ENCODE results near the gene CGB8.
"Not testable (repeated sequence)": the region's sequence is repeated elsewhere in the genome, so short reads cannot be mapped to it uniquely, and the experiment has no call there.

The CGB8 gene

DNA sequence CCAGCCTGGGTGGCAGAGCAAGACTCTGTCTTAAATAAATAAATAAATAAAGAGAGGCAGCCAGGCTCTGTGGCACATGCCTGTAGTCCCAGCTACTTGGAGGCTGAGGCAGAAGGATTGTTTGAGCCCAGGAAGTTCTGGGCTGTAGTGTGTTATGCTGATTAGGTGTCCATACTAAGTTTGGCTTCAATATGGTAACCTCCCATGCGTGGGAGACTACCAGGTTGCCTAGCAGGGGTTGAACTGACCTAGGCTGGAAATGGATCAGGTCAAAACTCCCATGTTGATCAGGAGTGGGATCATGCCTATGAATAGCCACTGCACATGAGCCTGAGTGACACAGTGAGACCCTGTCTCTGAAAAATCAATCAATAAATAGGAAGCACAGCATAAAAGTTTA is 32.4 kb upstream of the CGB8 start:
- TF ChIP-seq EZH2 (IDR thresholded peaks at IDR 0.05; ENCODE audit: borderline replicate concordance, low read length) = no peak
- no peak for TF ChIP-seq CTCF (IDR thresholded peaks at IDR 0.05; ENCODE audit: low read length)
- Histone ChIP-seq H3K36me3 (ENCODE audit: insufficient read depth, low read length) (peaks cover 6% of the 10 kb centered on the region), H3K4me1 (ENCODE audit: insufficient read depth, low read length, severe bottlenecking) (peaks cover 7% of the 10 kb centered on the region), H3K4me3 (ENCODE audit: low read depth, low read length, poor library complexity, severe bottlenecking) (no peak overlapping the region), H3K4me2 (ENCODE audit: low read length) (no peak overlapping the region), H3K79me2 (ENCODE audit: insufficient read depth, low read length) (peaks cover 8% of the 10 kb centered on the region), H4K20me1 (ENCODE audit: insufficient read depth, low read length) (peaks cover 5% of the 10 kb centered on the region; the same call in 1 of the 2 replicates), H3K9me3 (ENCODE audit: low read length) (no peaks in the 10 kb centered on the region), H3K27me3 (ENCODE audit: insufficient read depth, low read length) (peaks cover 3% of the 10 kb centered on the region; the same call in 1 of the 2 replicates), H3K9ac (ENCODE audit: low read length) (no peak overlapping the region), H3F3A (ENCODE audit: insufficient read depth, low read length) (no peaks in the 10 kb centered on the region), H3K27ac (ENCODE audit: low read depth, low read length, poor library complexity, severe bottlenecking) (no peak overlapping the region), H2AFZ (ENCODE audit: low read length) (no peak overlapping the region), H3K9me2 (ENCODE audit: low read depth, low read length) (no peaks in the 10 kb centered on the region)

DNA sequence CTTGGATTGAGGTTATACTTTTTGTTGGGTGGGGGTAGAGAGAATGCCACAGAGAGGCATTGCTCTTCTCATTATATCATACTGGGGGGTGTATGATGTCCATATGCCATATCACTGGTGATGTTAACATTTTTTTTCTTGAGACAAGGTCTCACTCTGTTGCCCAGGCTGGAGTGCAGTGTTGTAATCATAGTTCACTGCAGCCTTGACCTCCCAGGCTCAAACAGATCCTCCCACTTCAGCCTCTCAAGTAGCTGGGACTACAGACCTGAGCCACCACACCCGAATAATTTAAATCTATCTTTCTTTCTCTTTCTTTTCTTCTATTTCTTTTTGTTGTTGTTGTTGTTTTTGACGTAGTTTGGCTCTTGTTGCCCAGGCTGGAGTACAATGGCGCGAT is 31.5 kb upstream of the CGB8 start:
- peaks cover 5% of the 10 kb centered on the region for H3K4me1 ChIP-seq (ENCODE audit: insufficient read depth, low read length, severe bottlenecking)
- no peaks in the 10 kb centered on the region for H3K79me2 ChIP-seq (ENCODE audit: insufficient read depth, low read length)
- no peaks in the 10 kb centered on the region for H3K9me2 ChIP-seq (ENCODE audit: low read depth, low read length)
- H3F3A ChIP-seq (ENCODE audit: insufficient read depth, low read length) = no peaks in the 10 kb centered on the region
- H3K27ac ChIP-seq (ENCODE audit: low read depth, low read length, poor library complexity, severe bottlenecking) = no peak overlapping the region
- no peaks in the 10 kb centered on the region for H3K9me3 ChIP-seq (ENCODE audit: low read length)
- H3K36me3 ChIP-seq (ENCODE audit: insufficient read depth, low read length) = no peaks in the 10 kb centered on the region
- no peak overlapping the region for H3K4me3 ChIP-seq (ENCODE audit: low read depth, low read length, poor library complexity, severe bottlenecking)
- H3K9ac ChIP-seq (ENCODE audit: low read length) = no peak overlapping the region
- H3K4me2 ChIP-seq (ENCODE audit: low read length) = no peak overlapping the region
- no peak overlapping the region for H2AFZ ChIP-seq (ENCODE audit: low read length)
- H4K20me1 ChIP-seq (ENCODE audit: insufficient read depth, low read length) = no peaks in the 10 kb centered on the region
- TF ChIP-seq CTCF (IDR thresholded peaks at IDR 0.05; ENCODE audit: low read length) (no peak), EZH2 (IDR thresholded peaks at IDR 0.05; ENCODE audit: borderline replicate concordance, low read length) (no peak)
- H3K27me3 ChIP-seq (ENCODE audit: insufficient read depth, low read length) = peaks cover 3% of the 10 kb centered on the region; the same call in 1 of the 2 replicates

DNA sequence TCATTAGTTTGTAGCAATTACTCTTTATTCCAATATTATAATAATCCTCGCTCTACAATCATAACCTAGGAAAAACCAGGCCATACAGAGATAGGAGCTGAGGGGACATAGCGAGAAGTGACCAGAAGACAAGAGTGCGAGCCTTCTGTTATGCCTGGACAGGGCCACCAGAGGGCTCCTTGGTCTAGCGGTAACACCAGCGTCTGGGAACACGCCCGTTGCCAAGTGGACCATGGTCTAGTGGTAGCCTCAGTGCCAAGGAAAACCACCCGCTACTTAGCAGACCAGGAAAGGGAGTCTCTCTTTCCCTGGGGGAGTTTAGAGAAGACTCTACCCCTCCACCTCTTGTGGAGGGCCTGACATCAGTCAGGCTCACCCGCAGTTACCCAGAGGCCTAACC is 26.0 kb upstream of the CGB8 start:
- H3K9me2 ChIP-seq (ENCODE audit: low read depth, low read length); H3K36me3 ChIP-seq (ENCODE audit: insufficient read depth, low read length); H3K9me3 ChIP-seq (ENCODE audit: low read length); H3K79me2 ChIP-seq (ENCODE audit: insufficient read depth, low read length); H3K27ac ChIP-seq (ENCODE audit: low read depth, low read length, poor library complexity, severe bottlenecking); H4K20me1 ChIP-seq (ENCODE audit: insufficient read depth, low read length); H3K4me2 ChIP-seq (ENCODE audit: low read length); H3F3A ChIP-seq (ENCODE audit: insufficient read depth, low read length); H3K4me3 ChIP-seq (ENCODE audit: low read depth, low read length, poor library complexity, severe bottlenecking); H2AFZ ChIP-seq (ENCODE audit: low read length); H3K27me3 ChIP-seq (ENCODE audit: insufficient read depth, low read length); H3K4me1 ChIP-seq (ENCODE audit: insufficient read depth, low read length, severe bottlenecking); H3K9ac ChIP-seq (ENCODE audit: low read length): not testable (repeated sequence)
- TF ChIP-seq CTCF (IDR thresholded peaks at IDR 0.05; ENCODE audit: low read length) = peak; percentile 34

All from OCI-LY1 (cell line).